Measurements from ENCODE around the gene TEFM.

TEFM gene

DNA sequence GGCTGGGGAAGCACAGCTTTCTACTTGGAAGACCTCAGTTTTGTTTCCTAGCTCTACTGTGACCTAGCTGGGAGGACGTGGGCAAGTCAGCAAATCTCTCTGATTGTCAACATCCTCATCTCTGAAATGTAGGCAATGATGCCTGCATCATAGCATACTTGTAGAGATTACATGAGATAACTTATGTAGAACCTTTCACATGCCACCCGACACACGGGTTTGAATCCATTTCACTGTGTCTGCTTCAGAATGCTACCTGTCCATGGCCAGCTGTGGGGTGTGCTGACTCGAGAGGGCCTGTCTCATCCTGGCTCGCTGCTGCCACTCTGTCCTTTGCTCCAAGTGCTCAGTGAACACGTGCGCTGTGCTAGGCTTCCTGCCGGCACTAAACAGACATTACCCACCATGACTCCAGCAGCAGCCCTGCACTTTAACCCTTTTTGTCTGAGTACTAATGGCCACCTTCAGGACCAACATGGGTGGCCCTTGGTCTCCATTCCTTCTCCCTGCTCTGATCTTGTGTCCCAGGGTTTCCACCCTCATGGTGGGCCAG is 23.1 kb upstream of the TEFM start:
- TF ChIP-seq, protein P1, sequence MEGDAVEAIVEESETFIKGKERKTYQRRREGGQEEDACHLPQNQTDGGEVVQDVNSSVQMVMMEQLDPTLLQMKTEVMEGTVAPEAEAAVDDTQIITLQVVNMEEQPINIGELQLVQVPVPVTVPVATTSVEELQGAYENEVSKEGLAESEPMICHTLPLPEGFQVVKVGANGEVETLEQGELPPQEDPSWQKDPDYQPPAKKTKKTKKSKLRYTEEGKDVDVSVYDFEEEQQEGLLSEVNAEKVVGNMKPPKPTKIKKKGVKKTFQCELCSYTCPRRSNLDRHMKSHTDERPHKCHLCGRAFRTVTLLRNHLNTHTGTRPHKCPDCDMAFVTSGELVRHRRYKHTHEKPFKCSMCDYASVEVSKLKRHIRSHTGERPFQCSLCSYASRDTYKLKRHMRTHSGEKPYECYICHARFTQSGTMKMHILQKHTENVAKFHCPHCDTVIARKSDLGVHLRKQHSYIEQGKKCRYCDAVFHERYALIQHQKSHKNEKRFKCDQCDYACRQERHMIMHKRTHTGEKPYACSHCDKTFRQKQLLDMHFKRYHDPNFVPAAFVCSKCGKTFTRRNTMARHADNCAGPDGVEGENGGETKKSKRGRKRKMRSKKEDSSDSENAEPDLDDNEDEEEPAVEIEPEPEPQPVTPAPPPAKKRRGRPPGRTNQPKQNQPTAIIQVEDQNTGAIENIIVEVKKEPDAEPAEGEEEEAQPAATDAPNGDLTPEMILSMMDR (IDR thresholded peaks at IDR 0.05; ENCODE audit: low read depth, low read length, missing control alignments): no peak
- H3K4me3 ChIP-seq (ENCODE audit: low read depth, low read length): no peak overlapping the region
- DNase-seq (ENCODE audit: low read depth): no peak
- in situ Hi-C loops (cut with HindIII; ENCODE audit: low sequenced_read_pairs): no loop called here

DNA sequence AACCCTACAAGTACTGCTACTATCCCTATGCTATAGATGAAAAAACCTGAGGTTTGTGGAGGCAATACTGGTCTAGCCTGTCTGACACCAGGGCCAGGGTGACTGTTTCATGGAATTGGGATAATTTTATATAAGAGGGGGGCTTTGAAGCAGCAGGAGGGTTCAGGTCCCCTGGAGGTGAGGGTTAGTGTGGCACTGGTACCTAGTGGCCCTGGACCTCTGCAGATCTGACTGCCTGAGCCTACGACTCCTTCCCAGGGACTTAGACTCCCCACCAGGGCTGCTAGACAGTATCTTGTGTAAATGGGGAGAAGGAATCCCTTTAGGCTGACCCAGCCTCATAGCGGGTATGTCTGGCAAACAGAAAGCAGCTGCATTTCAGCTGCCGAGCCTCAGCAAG is 22.5 kb upstream of the TEFM start:
- DNase-seq (ENCODE audit: low read depth): no peak
- no peak overlapping the region for H3K4me3 ChIP-seq (ENCODE audit: low read depth, low read length)
- in situ Hi-C loops (cut with HindIII; ENCODE audit: low sequenced_read_pairs): no loop called here
- TF ChIP-seq, protein P1 (IDR thresholded peaks at IDR 0.05; ENCODE audit: low read depth, low read length, missing control alignments): no peak

DNA sequence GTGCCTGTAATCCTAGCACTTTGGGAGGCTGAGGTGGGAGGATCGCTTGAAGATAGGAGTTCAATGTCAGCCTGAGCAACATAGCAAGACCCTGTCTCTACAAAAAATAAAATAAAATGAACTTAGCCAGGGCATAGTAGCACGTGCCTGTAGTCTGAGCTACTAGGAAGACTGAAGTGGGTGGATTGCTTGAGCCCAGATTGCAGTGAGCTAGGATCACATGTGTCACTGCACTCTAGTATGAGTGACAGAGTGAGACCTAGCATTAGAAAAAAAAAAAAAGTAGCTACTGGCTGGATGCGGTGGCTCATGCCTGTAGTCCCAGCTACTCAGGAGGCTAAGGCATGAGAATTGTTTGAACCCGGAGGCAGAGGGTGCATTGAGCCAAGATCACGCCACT is 21.7 kb upstream of the TEFM start:
- TF ChIP-seq, protein P1 (IDR thresholded peaks at IDR 0.05; ENCODE audit: low read depth, low read length, missing control alignments): no peak
- no peak overlapping the region for H3K4me3 ChIP-seq (ENCODE audit: low read depth, low read length)
- no peak for DNase-seq (ENCODE audit: low read depth)
- in situ Hi-C loops (cut with HindIII; ENCODE audit: low sequenced_read_pairs): no loop called here

DNA sequence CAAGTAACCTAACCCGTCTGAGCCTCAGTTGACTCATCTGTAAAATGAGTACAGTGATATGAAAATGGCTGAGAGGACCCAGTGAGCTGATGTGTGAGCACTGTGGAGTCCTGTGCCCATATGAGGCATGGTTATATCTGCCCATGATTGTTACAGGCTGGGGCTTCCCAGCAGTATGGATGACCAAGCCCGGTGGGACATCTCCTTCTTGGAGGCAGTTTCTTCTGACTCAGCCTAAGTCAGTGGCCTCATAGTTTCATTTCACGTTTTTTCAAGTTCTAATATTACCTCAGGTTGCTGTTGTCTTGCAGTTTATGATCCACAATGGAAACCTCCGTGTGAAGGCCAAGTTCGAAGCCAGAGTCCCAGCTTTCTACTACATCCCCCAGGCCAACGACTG is 20.5 kb upstream of the TEFM start:
- H3K4me3 ChIP-seq (ENCODE audit: low read depth, low read length): no peak overlapping the region
- DNase-seq (ENCODE audit: low read depth): no peak
- in situ Hi-C loops (cut with HindIII; ENCODE audit: low sequenced_read_pairs): no loop called here
- TF ChIP-seq, protein P1 (IDR thresholded peaks at IDR 0.05; ENCODE audit: low read depth, low read length, missing control alignments): no peak

DNA sequence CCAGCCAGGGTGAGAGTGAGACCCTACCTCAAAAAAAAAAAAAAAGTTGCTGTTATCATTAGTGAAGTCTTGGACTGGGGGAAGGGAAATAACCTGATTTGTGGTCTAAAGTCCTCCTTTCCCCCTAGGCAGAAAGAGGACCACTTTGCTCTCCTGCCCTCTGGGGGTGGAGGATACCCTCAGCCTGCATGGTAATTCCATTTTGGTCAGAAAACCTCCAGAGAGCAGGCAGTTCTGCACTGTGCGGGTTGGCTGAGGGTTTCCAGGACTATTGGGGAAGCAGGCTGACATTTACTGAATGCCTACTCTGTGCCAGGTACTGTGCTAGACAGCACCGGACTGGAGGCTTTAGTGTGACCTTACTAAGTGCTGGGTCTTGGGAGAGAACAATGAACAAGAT is 18.3 kb upstream of the TEFM start:
- no peak overlapping the region for H3K4me3 ChIP-seq (ENCODE audit: low read depth, low read length)
- DNase-seq (ENCODE audit: low read depth): no peak
- TF ChIP-seq, protein P1 (IDR thresholded peaks at IDR 0.05; ENCODE audit: low read depth, low read length, missing control alignments): no peak
- in situ Hi-C loops (cut with HindIII; ENCODE audit: low sequenced_read_pairs): no loop called here

DNA sequence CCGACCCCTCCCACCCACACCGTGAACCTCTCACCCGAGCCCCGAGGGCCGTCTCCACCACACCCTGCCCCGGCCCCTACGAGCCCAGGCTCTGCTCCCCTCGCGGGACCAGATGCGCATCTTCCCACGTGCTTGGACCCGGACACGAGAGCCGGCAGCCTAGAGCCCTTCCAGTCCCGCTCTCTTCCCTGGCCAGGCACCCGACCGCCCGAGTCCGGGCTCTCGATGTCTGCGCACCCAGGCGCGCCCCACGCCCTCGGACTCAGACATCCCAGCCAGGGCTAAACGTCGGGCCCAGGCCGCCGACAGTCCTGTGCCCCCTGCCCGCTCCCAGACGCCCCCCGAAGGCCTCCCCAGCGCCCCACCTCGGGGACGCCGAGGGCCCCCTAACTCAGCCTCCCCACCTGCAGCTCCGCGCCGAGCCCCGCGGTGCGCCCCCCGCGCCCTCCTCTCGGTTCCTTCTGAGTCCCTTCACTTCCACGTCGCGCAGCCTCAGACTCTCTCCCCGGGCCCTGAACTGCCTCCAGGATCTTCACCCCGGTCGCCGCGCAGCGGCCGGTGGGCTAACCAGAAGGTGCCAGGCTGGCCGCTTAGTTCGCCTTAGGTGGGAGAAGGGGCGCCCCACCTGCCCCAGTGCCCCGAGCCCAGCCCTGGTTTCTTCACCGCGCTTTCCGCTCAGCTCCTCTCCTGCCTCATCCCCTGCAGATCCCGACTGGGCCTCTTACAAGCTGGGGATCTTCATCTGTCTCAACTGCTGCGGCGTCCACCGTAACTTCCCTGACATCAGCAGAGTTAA is 16.4 kb upstream of the TEFM start:
- in situ Hi-C loops (cut with HindIII; ENCODE audit: low sequenced_read_pairs): no loop called here
- peak overlapping the region; percentile 27 for H3K4me3 ChIP-seq (ENCODE audit: low read depth, low read length)
- TF ChIP-seq, protein P1 (IDR thresholded peaks at IDR 0.05; ENCODE audit: low read depth, low read length, missing control alignments): no peak
- no peak for DNase-seq (ENCODE audit: low read depth)
